ENCODE results near the gene NPR3. TPM values are rescaled to one million over a fixed set of nuclear protein-coding genes. Genes with fewer than 3 reads are reported as not detected.

NPR3 gene
- total RNA-seq, 1 experiment from 2014 or later = 2.2 TPM

GRCh38 chr5:32785611-32786254, 74.6 kb downstream of the NPR3 start:
- DNase-seq = peak; percentile 91 to 96

GRCh38 chr5:32786311-32786710, 75.2 kb downstream of the NPR3 start:
- Histone ChIP-seq H3K27me3 (ENCODE audit: insufficient read depth, low read depth) (peaks cover 51% of the 10 kb centered on the region), H3K4me1 (replicated peaks; ENCODE audit: insufficient read depth) (peaks cover 28% of the 10 kb centered on the region), H3F3A (ENCODE audit: insufficient read depth, low read depth) (peaks cover 18% of the 10 kb centered on the region), H3K9me3 (ENCODE audit: insufficient read depth, low read depth) (no peaks in the 10 kb centered on the region), H3K79me2 (ENCODE audit: low read depth) (no peaks in the 10 kb centered on the region), H3K4me3 (peak overlapping the region; percentile 25; the same call in 1 of the 2 replicates), H3K36me3 (ENCODE audit: low read depth) (no peaks in the 10 kb centered on the region), H2AFZ (no peak overlapping the region), H3K9me2 (ENCODE audit: insufficient read depth) (no peaks in the 10 kb centered on the region), H4K20me1 (ENCODE audit: insufficient read depth) (no peaks in the 10 kb centered on the region), H3K4me2 (peak overlapping the region; percentile 60), H3K27ac (peak overlapping the region; percentile 77)
- POLR2A ChIA-PET (ENCODE audit: unreplicated experiment) = no interaction called here
- TF ChIP-seq EZH2 (IDR thresholded peaks at IDR 0.05; ENCODE audit: low read depth) (no peak), CTCF (conservative IDR thresholded peaks at IDR 0.05) (no peak)
- BruUV-seq (replicated peaks) = no TSS peak
- CTCF ChIA-PET = interaction anchor here (0.6 to 1.2 kb wide), 4 partner anchors 14 to 164 kb away, joined by 3 to 5 read pairs (median 4); no protein-coding TSS in a partner anchor
- DNase-seq = no peak
- intact Hi-C loops (cut with micrococcal nuclease; ENCODE audit: unreplicated experiment) = loop anchor here (1.0 to 10.0 kb wide), 6 partner anchors 72 to 488 kb away; partner anchors contain the start of gene ZFR

More at GRCh38 chr5:32785611-32786254, 74.6 kb downstream of the NPR3 start:
- no peaks in the 10 kb centered on the region for H3K9me3 ChIP-seq (ENCODE audit: insufficient read depth, low read depth)
- no TSS peak for BruUV-seq (replicated peaks)
- peaks cover 45% of the 10 kb centered on the region for H3K27me3 ChIP-seq (ENCODE audit: insufficient read depth, low read depth)
- no peaks in the 10 kb centered on the region for H4K20me1 ChIP-seq (ENCODE audit: insufficient read depth)
- POLR2A ChIA-PET (ENCODE audit: unreplicated experiment) = interaction anchor here (0.5 to 0.6 kb wide), 3 partner anchors 25 to 612 kb away, joined by 3 to 11 read pairs (median 3); partner anchors contain the start of gene GOLPH3
- intact Hi-C loops (cut with micrococcal nuclease; ENCODE audit: unreplicated experiment) = loop anchor here (1.0 to 10.0 kb wide), 10 partner anchors 17 to 489 kb away; partner anchors contain the start of gene ZFR
- peak overlapping the region; percentile 77 for H3K27ac ChIP-seq
- peak overlapping the region; percentile 25; the same call in 1 of the 2 replicates for H3K4me3 ChIP-seq
- H3K36me3 ChIP-seq (ENCODE audit: low read depth) = no peaks in the 10 kb centered on the region
- TF ChIP-seq CTCF (conservative IDR thresholded peaks at IDR 0.05) = no peak
- TF ChIP-seq EZH2 (IDR thresholded peaks at IDR 0.05; ENCODE audit: low read depth) = no peak
- no peaks in the 10 kb centered on the region for H3K79me2 ChIP-seq (ENCODE audit: low read depth)
- H3K9me2 ChIP-seq (ENCODE audit: insufficient read depth) = no peaks in the 10 kb centered on the region
- H3K4me1 ChIP-seq (replicated peaks; ENCODE audit: insufficient read depth) = peaks cover 28% of the 10 kb centered on the region
- H2AFZ ChIP-seq = peak overlapping the region; percentile 24; the same call in 1 of the 2 replicates
- peak overlapping the region; percentile 60 for H3K4me2 ChIP-seq
- H3F3A ChIP-seq (ENCODE audit: insufficient read depth, low read depth) = peaks cover 18% of the 10 kb centered on the region
- CTCF ChIA-PET = interaction anchor here (0.6 to 1.2 kb wide), 3 partner anchors 52 to 164 kb away, joined by 3 to 4 read pairs (median 4); no protein-coding TSS in a partner anchor

- ChIA-PET CTCF (interaction anchor here (0.5 kb wide), 1 partner anchor 43 kb away, joined by 3 read pairs; no protein-coding TSS in a partner anchor), POLR2A (ENCODE audit: unreplicated experiment) (interaction anchor here (0.5 to 0.6 kb wide), 3 partner anchors 16 to 1702 kb away, joined by 3 to 5 read pairs (median 3); partner anchors contain the start of gene GOLPH3)
- no peak overlapping the region for H3K27ac ChIP-seq
- H3F3A ChIP-seq (ENCODE audit: insufficient read depth, low read depth) = peaks cover 10% of the 10 kb centered on the region
- intact Hi-C loops (cut with micrococcal nuclease; ENCODE audit: unreplicated experiment) = no loop called here
- H3K4me1 ChIP-seq (replicated peaks; ENCODE audit: insufficient read depth) = peaks cover 18% of the 10 kb centered on the region
- BruUV-seq (replicated peaks) = no TSS peak
- no peaks in the 10 kb centered on the region for H3K9me2 ChIP-seq (ENCODE audit: insufficient read depth)
- no peak overlapping the region for H2AFZ ChIP-seq
- no peaks in the 10 kb centered on the region for H3K9me3 ChIP-seq (ENCODE audit: insufficient read depth, low read depth)
- no peak for DNase-seq
- peaks cover 55% of the 10 kb centered on the region for H3K27me3 ChIP-seq (ENCODE audit: insufficient read depth, low read depth)
- no peak overlapping the region for H3K4me2 ChIP-seq
- H3K4me3 ChIP-seq = no peak overlapping the region
- no peaks in the 10 kb centered on the region for H3K79me2 ChIP-seq (ENCODE audit: low read depth)
- no peaks in the 10 kb centered on the region for H4K20me1 ChIP-seq (ENCODE audit: insufficient read depth)
- TF ChIP-seq CTCF (conservative IDR thresholded peaks at IDR 0.05) = no peak
- TF ChIP-seq EZH2 (IDR thresholded peaks at IDR 0.05; ENCODE audit: low read depth) = no peak
- H3K36me3 ChIP-seq (ENCODE audit: low read depth) = no peaks in the 10 kb centered on the region
Observed at GRCh38 chr5:32790411-32790951, 79.4 kb downstream of the NPR3 start.
